ENCODE data around the gene LRP1. TPM values are rescaled to one million over a fixed set of nuclear protein-coding genes. Genes with fewer than 3 reads are reported as not detected.

The LRP1 gene
- 708 TPM for total RNA-seq

DNA sequence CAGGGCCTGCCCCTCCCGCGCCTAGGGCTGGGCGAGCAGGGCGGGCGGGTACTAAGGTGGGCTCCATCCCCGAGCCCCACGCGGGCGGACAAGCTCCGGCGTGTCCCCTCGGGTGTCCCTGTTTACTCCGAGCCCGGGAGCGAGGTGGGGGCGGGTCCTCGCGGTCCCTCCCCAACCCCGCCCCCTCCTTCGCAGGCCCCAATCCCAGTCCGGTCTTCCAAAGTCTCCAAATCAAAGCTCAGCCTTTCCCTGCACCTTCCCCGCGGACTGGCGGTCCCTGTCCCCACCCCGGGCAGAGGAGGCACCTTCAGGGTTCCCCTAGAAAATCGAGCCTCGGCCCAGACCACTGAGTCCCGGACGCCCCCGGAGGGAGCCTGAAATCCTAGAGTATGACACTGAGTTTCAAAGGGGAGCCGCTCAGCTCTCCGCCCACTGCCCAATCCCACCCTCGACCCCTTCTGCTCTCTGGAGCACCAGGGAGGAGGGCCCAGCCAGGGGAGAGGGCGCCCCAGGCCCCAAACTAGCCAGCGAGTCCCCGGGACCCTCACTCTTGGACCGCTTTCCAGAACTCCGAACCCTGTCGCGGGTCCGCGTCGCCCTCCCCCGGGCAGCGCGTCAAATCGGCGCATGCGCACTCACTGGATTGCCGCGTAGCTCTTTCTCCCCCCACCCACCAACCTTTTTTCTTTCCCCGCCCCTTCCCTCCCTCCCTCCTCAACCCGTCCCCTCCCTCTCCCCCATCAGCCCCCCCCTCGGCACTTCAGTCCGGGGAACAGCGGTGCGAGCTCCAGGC is at the start of gene LRP1:
Gene LRP1, plus strand, starts transcription at position 758 of the 793 bp plus-strand sequence. CDS start 482 bp downstream, outside the sequence.
- peaks cover 23 to 35% of the 10 kb centered on the region in 2 donors for H3K4me1 ChIP-seq
- H3K27ac ChIP-seq: peak within 1 kb of the TSS; percentile 91 to 99
- no peaks in the 10 kb centered on the region for H3K9me3 ChIP-seq
- H3K4me3 ChIP-seq: peak within 1 kb of the TSS; percentile 88 to 96
- peak in 1 of 2 donors; percentile 90 for DNase-seq (ENCODE audit: low spot score in 2 of 2)
- no peaks in the 10 kb centered on the region for H3K27me3 ChIP-seq
- TF ChIP-seq, protein P1, sequence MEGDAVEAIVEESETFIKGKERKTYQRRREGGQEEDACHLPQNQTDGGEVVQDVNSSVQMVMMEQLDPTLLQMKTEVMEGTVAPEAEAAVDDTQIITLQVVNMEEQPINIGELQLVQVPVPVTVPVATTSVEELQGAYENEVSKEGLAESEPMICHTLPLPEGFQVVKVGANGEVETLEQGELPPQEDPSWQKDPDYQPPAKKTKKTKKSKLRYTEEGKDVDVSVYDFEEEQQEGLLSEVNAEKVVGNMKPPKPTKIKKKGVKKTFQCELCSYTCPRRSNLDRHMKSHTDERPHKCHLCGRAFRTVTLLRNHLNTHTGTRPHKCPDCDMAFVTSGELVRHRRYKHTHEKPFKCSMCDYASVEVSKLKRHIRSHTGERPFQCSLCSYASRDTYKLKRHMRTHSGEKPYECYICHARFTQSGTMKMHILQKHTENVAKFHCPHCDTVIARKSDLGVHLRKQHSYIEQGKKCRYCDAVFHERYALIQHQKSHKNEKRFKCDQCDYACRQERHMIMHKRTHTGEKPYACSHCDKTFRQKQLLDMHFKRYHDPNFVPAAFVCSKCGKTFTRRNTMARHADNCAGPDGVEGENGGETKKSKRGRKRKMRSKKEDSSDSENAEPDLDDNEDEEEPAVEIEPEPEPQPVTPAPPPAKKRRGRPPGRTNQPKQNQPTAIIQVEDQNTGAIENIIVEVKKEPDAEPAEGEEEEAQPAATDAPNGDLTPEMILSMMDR (IDR thresholded peaks at IDR 0.05): no peak
- H3K36me3 ChIP-seq: no peaks in the 10 kb centered on the region
- intact Hi-C loops (cut with DNase I): loop anchor here (1.0 to 5.0 kb wide), 3 partner anchors 17 to 41 kb away; partner anchors contain the start of genes NAB2 and STAT6

DNA sequence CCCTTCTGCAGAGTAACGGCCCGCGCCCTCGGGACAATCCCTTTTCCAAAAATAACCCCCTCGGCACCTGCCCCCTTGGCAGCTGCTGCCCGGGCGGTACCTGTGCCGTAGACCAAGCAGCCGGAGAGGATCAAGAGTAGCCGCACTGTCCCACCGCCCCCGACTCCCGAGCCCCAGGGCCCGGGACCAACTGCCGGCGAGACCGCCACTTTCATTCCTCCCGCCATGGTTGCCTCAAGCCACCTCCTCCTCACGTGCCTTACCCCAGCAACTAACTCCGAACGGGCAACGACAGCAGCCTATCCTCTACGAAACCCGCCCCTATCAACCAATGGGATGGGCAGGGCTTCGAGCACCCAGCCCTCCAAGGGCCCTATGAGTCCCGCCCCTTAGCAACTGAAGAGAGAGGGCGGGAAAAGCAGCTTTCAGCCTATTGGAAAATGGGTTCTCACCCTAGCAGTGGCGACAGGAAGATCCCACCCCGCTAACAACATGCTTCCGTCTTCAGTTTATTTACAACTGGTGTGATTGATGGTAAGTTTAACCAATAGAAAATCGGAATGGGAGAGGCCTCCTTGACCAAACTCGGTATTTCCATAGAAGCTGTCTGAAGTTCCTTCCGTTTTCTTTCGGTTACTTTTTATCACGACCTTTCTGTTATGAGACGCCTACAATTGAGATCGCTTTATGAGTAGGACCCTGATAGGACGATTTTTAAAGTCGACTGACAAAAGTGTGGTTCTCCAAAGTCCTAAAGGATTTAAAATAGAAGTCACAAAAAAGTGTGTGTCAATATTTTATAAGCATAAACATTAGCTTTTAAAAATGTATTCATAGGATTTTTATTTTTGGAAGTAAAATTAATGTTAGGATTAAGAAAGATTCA is 49.5 kb upstream of the LRP1 start, which contains the start of gene NEMP1:
Gene NEMP1, minus strand, starts transcription at position 273 of the 886 bp plus-strand sequence. Its CDS starts 46 bp downstream, at position 227.
- no peaks in the 10 kb centered on the region for H3K27me3 ChIP-seq
- peak; percentile 98 to 99 for DNase-seq (ENCODE audit: low spot score in 2 of 2)
- no peaks in the 10 kb centered on the region for H3K36me3 ChIP-seq
- H3K4me3 ChIP-seq: peak within 1 kb of the TSS; percentile 68 to 70
- H3K9me3 ChIP-seq: no peaks in the 10 kb centered on the region
- intact Hi-C loops (cut with DNase I): loop anchor here (1.0 to 2.0 kb wide), 2 partner anchors 9 to 70 kb away; no protein-coding TSS in a partner anchor
- H3K27ac ChIP-seq: peak within 1 kb of the TSS; percentile 76 to 81
- TF ChIP-seq, protein P1 (IDR thresholded peaks at IDR 0.05): no peak
- peaks cover 7 to 11% of the 10 kb centered on the region in 2 donors for H3K4me1 ChIP-seq

DNA sequence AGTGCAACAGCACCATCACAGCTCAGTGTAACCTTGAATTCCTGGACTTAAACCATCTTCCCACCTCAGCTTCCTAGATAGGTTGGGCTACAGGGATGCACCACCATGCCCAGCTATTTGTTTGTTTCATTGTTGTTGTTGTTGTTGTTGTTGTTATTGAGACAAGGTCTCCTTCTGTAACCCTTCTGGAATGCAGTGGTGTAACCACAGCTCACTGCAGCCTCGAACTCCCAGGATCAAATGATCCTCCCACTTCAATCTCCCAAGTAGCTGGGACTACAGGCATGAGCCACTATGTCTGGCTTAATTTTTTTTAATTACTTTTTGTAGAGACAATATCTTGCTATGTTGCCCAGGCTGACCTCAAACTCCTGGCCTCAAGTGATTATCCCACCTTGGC is 48.5 kb upstream of the LRP1 start:
- intact Hi-C loops (cut with DNase I): loop anchor here (2.0 kb wide), 1 partner anchor 69 kb away; no protein-coding TSS in a partner anchor
- H3K27me3 ChIP-seq: no peaks in the 10 kb centered on the region
- H3K4me1 ChIP-seq: peaks cover 7 to 11% of the 10 kb centered on the region in 2 donors
- no peak overlapping the region for H3K4me3 ChIP-seq
- TF ChIP-seq, protein P1 (IDR thresholded peaks at IDR 0.05): no peak
- no peaks in the 10 kb centered on the region for H3K9me3 ChIP-seq
- no peaks in the 10 kb centered on the region for H3K36me3 ChIP-seq
- DNase-seq (ENCODE audit: low spot score in 2 of 2): no peak
- peak overlapping the region; percentile 76 to 81 for H3K27ac ChIP-seq

DNA sequence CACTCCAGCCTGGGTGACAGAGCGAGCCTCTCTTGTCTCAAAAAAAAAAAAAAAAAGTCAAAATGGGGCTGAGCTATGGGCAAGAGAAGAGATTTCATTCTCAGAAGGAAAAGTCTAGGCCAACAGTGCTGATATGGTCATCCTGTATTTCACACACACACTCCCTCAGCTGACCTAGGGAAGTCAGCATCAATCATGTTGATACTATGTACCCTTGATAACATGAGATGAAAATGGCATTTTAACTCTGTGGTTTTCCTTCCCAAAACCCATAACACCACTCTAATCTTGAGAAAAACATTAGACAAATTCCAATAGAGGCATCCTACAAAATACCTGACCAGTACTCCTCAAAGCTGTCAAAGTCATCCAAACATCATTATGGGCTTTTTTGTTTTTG is 47.4 kb upstream of the LRP1 start:
- no peaks in the 10 kb centered on the region for H3K27me3 ChIP-seq
- H3K4me1 ChIP-seq: peaks cover 10 to 16% of the 10 kb centered on the region in 2 donors
- no peak overlapping the region for H3K4me3 ChIP-seq
- no peaks in the 10 kb centered on the region for H3K36me3 ChIP-seq
- no peak for DNase-seq (ENCODE audit: low spot score in 2 of 2)
- TF ChIP-seq, protein P1 (IDR thresholded peaks at IDR 0.05): no peak
- H3K9me3 ChIP-seq: no peaks in the 10 kb centered on the region
- intact Hi-C loops (cut with DNase I): no loop called here
- H3K27ac ChIP-seq: no peak overlapping the region

DNA sequence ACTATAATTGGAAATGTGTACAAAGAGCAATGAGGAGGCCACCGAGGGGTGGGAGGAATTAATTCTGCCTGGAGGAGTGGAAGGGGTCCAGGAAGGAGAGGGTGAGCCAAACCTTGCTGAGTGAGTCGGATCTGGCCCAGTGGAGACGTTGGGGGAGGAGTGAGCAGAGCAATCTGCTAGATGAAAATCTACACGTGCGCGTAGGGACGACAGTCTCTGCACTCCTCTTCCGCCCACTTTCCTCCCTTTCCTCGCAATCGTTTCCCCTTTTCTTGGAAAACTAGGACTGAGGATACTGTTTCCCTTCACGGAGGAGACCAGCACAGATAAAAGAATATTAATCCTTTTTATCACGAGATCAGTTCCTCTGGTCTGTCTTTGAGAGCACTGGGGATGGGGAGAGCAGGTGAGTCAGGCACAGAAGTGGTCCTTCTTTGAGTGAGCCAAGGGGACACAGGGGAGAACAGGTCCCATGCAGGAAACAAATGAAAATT is 42.2 kb upstream of the LRP1 start:
- peak in 1 of 2 donors; percentile 76 for DNase-seq (ENCODE audit: low spot score in 2 of 2)
- intact Hi-C loops (cut with DNase I): loop anchor here (2.0 to 5.0 kb wide), 5 partner anchors 13 to 959 kb away; partner anchors contain the start of genes DDIT3, ESYT1, LRP1 and MBD6
- H3K4me3 ChIP-seq: peak overlapping the region; percentile 85 to 95
- H3K9me3 ChIP-seq: no peaks in the 10 kb centered on the region
- TF ChIP-seq, protein P1 (IDR thresholded peaks at IDR 0.05): no peak
- peak overlapping the region; percentile 99 to 100 for H3K27ac ChIP-seq
- H3K4me1 ChIP-seq: peaks cover 13 to 23% of the 10 kb centered on the region in 2 donors
- no peaks in the 10 kb centered on the region for H3K27me3 ChIP-seq
- H3K36me3 ChIP-seq: peaks cover 0 to 2% of the 10 kb centered on the region in 2 donors
